Measurements from ENCODE around the gene IDH3G. TPM values are rescaled to one million over a fixed set of nuclear protein-coding genes. Genes with fewer than 3 reads are reported as not detected.

IDH3G gene
- total RNA-seq, 1 experiment from 2014 or later, result 89.4 TPM

DNA sequence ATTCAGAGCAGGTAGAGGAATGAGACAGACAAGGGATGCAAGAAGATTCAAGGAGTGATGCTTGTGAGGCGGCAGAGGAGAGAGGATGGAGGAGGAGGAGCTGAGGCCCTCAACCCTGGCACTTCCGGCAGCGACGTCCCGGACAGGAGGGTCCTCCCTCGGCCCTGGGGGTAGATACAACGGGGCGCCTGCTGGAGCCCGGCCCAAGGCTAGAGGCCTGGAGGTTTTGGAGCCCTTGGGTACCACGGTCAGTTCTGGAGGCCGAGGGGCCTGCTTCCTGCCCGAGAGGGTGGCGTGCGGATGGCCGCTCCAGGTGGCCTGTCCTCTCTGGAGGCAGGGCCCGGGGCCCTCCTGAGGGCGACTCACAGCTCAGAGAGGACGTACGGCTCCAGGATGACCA is 13.8 kb upstream of the IDH3G start:
- Histone ChIP-seq H3K4me1 (ENCODE audit: control insufficient read depth, insufficient read depth, low read length) (no peaks in the 10 kb centered on the region), H3K27me3 (ENCODE audit: control insufficient read depth, insufficient read depth, low read length) (no peaks in the 10 kb centered on the region), H3K36me3 (ENCODE audit: control insufficient read depth, insufficient read depth, low read length) (no peaks in the 10 kb centered on the region), H3K9me3 (ENCODE audit: control insufficient read depth, insufficient read depth, low read depth, low read length) (no peaks in the 10 kb centered on the region), H3K4me3 (ENCODE audit: low read depth in 2 of 2, low read length in 2 of 2) (no peak overlapping the region), H3K27ac (ENCODE audit: low read length) (no peak overlapping the region)
- intact Hi-C loops (cut with micrococcal nuclease; ENCODE audit: unreplicated experiment), result loop anchor here (10.0 kb wide), 1 partner anchor 77 kb away; the partner anchor contains the start of gene L1CAM
- ATAC-seq (no peak), DNase-seq (ENCODE audit: low read depth, low spot score) (no peak)
- TF ChIP-seq, protein P1, sequence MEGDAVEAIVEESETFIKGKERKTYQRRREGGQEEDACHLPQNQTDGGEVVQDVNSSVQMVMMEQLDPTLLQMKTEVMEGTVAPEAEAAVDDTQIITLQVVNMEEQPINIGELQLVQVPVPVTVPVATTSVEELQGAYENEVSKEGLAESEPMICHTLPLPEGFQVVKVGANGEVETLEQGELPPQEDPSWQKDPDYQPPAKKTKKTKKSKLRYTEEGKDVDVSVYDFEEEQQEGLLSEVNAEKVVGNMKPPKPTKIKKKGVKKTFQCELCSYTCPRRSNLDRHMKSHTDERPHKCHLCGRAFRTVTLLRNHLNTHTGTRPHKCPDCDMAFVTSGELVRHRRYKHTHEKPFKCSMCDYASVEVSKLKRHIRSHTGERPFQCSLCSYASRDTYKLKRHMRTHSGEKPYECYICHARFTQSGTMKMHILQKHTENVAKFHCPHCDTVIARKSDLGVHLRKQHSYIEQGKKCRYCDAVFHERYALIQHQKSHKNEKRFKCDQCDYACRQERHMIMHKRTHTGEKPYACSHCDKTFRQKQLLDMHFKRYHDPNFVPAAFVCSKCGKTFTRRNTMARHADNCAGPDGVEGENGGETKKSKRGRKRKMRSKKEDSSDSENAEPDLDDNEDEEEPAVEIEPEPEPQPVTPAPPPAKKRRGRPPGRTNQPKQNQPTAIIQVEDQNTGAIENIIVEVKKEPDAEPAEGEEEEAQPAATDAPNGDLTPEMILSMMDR (IDR thresholded peaks at IDR 0.05), result no peak
- TF ChIP-seq, protein P2, sequence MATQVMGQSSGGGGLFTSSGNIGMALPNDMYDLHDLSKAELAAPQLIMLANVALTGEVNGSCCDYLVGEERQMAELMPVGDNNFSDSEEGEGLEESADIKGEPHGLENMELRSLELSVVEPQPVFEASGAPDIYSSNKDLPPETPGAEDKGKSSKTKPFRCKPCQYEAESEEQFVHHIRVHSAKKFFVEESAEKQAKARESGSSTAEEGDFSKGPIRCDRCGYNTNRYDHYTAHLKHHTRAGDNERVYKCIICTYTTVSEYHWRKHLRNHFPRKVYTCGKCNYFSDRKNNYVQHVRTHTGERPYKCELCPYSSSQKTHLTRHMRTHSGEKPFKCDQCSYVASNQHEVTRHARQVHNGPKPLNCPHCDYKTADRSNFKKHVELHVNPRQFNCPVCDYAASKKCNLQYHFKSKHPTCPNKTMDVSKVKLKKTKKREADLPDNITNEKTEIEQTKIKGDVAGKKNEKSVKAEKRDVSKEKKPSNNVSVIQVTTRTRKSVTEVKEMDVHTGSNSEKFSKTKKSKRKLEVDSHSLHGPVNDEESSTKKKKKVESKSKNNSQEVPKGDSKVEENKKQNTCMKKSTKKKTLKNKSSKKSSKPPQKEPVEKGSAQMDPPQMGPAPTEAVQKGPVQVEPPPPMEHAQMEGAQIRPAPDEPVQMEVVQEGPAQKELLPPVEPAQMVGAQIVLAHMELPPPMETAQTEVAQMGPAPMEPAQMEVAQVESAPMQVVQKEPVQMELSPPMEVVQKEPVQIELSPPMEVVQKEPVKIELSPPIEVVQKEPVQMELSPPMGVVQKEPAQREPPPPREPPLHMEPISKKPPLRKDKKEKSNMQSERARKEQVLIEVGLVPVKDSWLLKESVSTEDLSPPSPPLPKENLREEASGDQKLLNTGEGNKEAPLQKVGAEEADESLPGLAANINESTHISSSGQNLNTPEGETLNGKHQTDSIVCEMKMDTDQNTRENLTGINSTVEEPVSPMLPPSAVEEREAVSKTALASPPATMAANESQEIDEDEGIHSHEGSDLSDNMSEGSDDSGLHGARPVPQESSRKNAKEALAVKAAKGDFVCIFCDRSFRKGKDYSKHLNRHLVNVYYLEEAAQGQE (IDR thresholded peaks at IDR 0.05; ENCODE audit: insufficient read depth in 1 of 2, low read depth in 2 of 2, low read length in 1 of 2), result no peak
- TF ChIP-seq POLR2AphosphoS5 (IDR thresholded peaks at IDR 0.05; ENCODE audit: low read depth, low read length) (no peak), SIN3A (IDR thresholded peaks at IDR 0.05; ENCODE audit: borderline replicate concordance, insufficient read depth, low read depth, low read length) (no peak), TCF7L2 (IDR thresholded peaks at IDR 0.05; ENCODE audit: low read depth, low read length) (no peak)
- ChIA-PET POLR2A (no interaction called here), CTCF (no interaction called here)
- in situ Hi-C loops (cut with HindIII; ENCODE audit: low pct_unique_long_range_greater_than_20kb, low sequenced_read_pairs), result no loop called here
- no TSS peak for BruUV-seq (replicated peaks)

- TF ChIP-seq, protein P2 (IDR thresholded peaks at IDR 0.05; ENCODE audit: insufficient read depth in 1 of 2, low read depth in 2 of 2, low read length in 1 of 2), result no peak
- no peak for TF ChIP-seq POLR2AphosphoS5 (IDR thresholded peaks at IDR 0.05; ENCODE audit: low read depth, low read length)
- TF ChIP-seq, protein P1 (IDR thresholded peaks at IDR 0.05), result no peak
- no peak for TF ChIP-seq TCF7L2 (IDR thresholded peaks at IDR 0.05; ENCODE audit: low read depth, low read length)
- no peak for TF ChIP-seq SIN3A (IDR thresholded peaks at IDR 0.05; ENCODE audit: borderline replicate concordance, insufficient read depth, low read depth, low read length)
- in situ Hi-C loops (cut with HindIII; ENCODE audit: low pct_unique_long_range_greater_than_20kb, low sequenced_read_pairs), result no loop called here
Observed at GRCh38 chrX:153806999-153807575, 12.9 kb upstream of the IDH3G start.

More at GRCh38 chrX:153806999-153807575, 12.9 kb upstream of the IDH3G start:
- no peaks in the 10 kb centered on the region for H3K4me1 ChIP-seq (ENCODE audit: control insufficient read depth, insufficient read depth, low read length)
- BruUV-seq (replicated peaks), result no TSS peak
- intact Hi-C loops (cut with micrococcal nuclease; ENCODE audit: unreplicated experiment), result loop anchor here (10.0 kb wide), 1 partner anchor 78 kb away; the partner anchor contains the start of gene L1CAM
- DNase-seq (ENCODE audit: low read depth, low spot score), result no peak
- ChIA-PET CTCF (no interaction called here), POLR2A (no interaction called here)
- H3K36me3 ChIP-seq (ENCODE audit: control insufficient read depth, insufficient read depth, low read length), result no peaks in the 10 kb centered on the region
- no peaks in the 10 kb centered on the region for H3K9me3 ChIP-seq (ENCODE audit: control insufficient read depth, insufficient read depth, low read depth, low read length)
- ATAC-seq, result no peak
- H3K27ac ChIP-seq (ENCODE audit: low read length), result no peak overlapping the region
- no peak overlapping the region for H3K4me3 ChIP-seq (ENCODE audit: low read depth in 2 of 2, low read length in 2 of 2)
- H3K27me3 ChIP-seq (ENCODE audit: control insufficient read depth, insufficient read depth, low read length), result no peaks in the 10 kb centered on the region
